GM10248 (cell line): Measurements from ENCODE around the gene DTNB.

ENCODE experiments used
- CTCF ChIA-PET: fragments of 300-600 bp; sonication (Branson Sonifier 250); formaldehyde crosslinking; extraction: SDS; loops from one replicate; lab custom pipeline; 2021; ENCODE audit warnings: antibody characterized with exemption; lab: Yijun Ruan, JAX
- POLR2A ChIA-PET: fragments of 350-650 bp; sonication (Branson Sonifier 250); formaldehyde crosslinking; extraction: SDS; loops from one replicate; lab custom pipeline; 2020; ENCODE audit warnings: antibody characterized with exemption; lab: Yijun Ruan, JAX
- DNase-seq: peaks from one replicate; pipeline ENCODE4 v3.0.0; 2012; ENCODE audit errors: extremely low spot score
- CTCF ChIP-seq: IDR thresholded peaks from 2 replicates; pipeline ENCODE4 v1.5.1; 2012; ENCODE audit warnings: mild to moderate bottlenecking, low read depth; ENCODE audit errors: extremely low read depth, missing control alignments, control extremely low read depth

DTNB gene

GRCh38 chr2:25460261-25460905 lies 213.0 kb downstream of the DTNB start:
- CTCF ChIA-PET = interaction anchor here (1.5 to 2.7 kb wide), 2 partner anchors 12 to 24 kb away, joined by 3 to 8 read pairs; no protein-coding TSS in a partner anchor
- no peak for TF ChIP-seq CTCF
- POLR2A ChIA-PET = no interaction called here
- no peak for DNase-seq

- TF ChIP-seq CTCF = no peak
- ChIA-PET POLR2A (no interaction called here), CTCF (interaction anchor here (1.0 to 2.3 kb wide), 9 partner anchors 9 to 93 kb away, joined by 3 to 7 read pairs (median 4); no protein-coding TSS in a partner anchor)
- no peak for DNase-seq
Measured at GRCh38 chr2:25454824-25455611, 218.4 kb downstream of the DTNB start.

- ChIA-PET CTCF (interaction anchor here (0.8 to 2.3 kb wide), 14 partner anchors 11 to 177 kb away, joined by 3 to 7 read pairs (median 4); no protein-coding TSS in a partner anchor), POLR2A (interaction anchor here (0.6 kb wide), 1 partner anchor 35 kb away, joined by 3 read pairs; no protein-coding TSS in a partner anchor)
- no peak for TF ChIP-seq CTCF
- DNase-seq = peak; percentile 73
Measured at GRCh38 chr2:25453199-25453905, 220.0 kb downstream of the DTNB start.

- no peak for DNase-seq
- no peak for TF ChIP-seq CTCF
- POLR2A ChIA-PET = no interaction called here
- CTCF ChIA-PET = interaction anchor here (1.6 kb wide), 1 partner anchor 12 kb away, joined by 9 read pairs; no protein-coding TSS in a partner anchor
Measured at GRCh38 chr2:25448808-25449207, 224.6 kb downstream of the DTNB start.

- POLR2A ChIA-PET = no interaction called here
- CTCF ChIA-PET = interaction anchor here (1.3 kb wide), 2 partner anchors 10 kb away, joined by 3 read pairs; no protein-coding TSS in a partner anchor
Measured at GRCh38 chr2:25447018-25447417, 226.4 kb downstream of the DTNB start.

More at GRCh38 chr2:25447018-25447417, 226.4 kb downstream of the DTNB start:
- no peak for TF ChIP-seq CTCF
- DNase-seq = no peak
